K562 (cell line): ENCODE measurements around the gene RGS19. TPM values are rescaled to one million over a fixed set of nuclear protein-coding genes. Genes with fewer than 3 reads are reported as not detected.

Source experiments
- ATAC-seq: fragments of 200-7000 bp; cut with Tn5 transposase; 3 replicates; pipeline ENCODE4 v1.9.1; 2020; ENCODE audit warnings: moderate library complexity
- BruUV-seq: library from RNA; stranded (reverse); fragments of 400-500 nt; replicated peaks from 2 replicates; lab custom pipeline; 2021; lab: Mats Ljungman, UMichigan
- CTCF ChIA-PET: fragments of 300-600 bp; formaldehyde crosslinking; extraction: SDS; loops from one replicate; lab custom pipeline; 2021; ENCODE audit warnings: low intra/inter-chr PET ratio; lab: Yijun Ruan, JAX
- POLR2A ChIA-PET: fragments of 300-600, 350-650 bp; sonication (Branson Sonifier 250); formaldehyde crosslinking; extraction: SDS; loops from one replicate; lab custom pipeline; 2021; ENCODE audit warnings: antibody characterized with exemption, inconsistent platforms; lab: Yijun Ruan, JAX
- DNase-seq, 4 experiments: peaks; one replicate each; pipeline versions ENCODE4 v3.0.0 to v3.0.0-alpha.2; 2011 to 2018; ENCODE audit warnings: low spot score in 3 of 4, mixed read lengths in 3 of 4; ENCODE audit errors: extremely low read depth in 1 of 4
- FAIRE-seq: peaks from 2 replicates; lab custom pipeline; 2011; peaks lifted over from hg19 to GRCh38; lab: Jason Lieb, UNC
- H2AFZ ChIP-seq: 2 replicates; pipeline ENCODE4 v1.6.0; 2011; ENCODE audit warnings: low read depth, low read length, control low read depth, inconsistent platforms
- H3K27ac ChIP-seq: fragments of 200-600 bp; 3 replicates; pipeline ENCODE4 v1.8.0; 2011; ENCODE audit warnings: low read depth, mild to moderate bottlenecking, control low read depth, inconsistent platforms, low read length, moderate library complexity, mixed read lengths; ENCODE audit errors: extremely low read depth
- H3K27me3 ChIP-seq, 2 experiments: fragments of 300-600 bp in 1 of 2; 2 replicates in 1 of 2; 3 replicates in 1 of 2; pipeline versions ENCODE4 v1.6.0 to v1.8.0; 2011; ENCODE audit warnings: inconsistent platforms in 2 of 2, low read length in 2 of 2, mild to moderate bottlenecking in 1 of 2, mixed read lengths in 1 of 2, moderate library complexity in 1 of 2; ENCODE audit not compliant: control insufficient read depth in 2 of 2, insufficient read depth in 2 of 2
- H3K36me3 ChIP-seq: fragments of 300-600 bp; 3 replicates; pipeline ENCODE4 v1.8.0; 2011; ENCODE audit warnings: mild to moderate bottlenecking, low read length, inconsistent platforms; ENCODE audit not compliant: control insufficient read depth, insufficient read depth
- H3K4me1 ChIP-seq, 2 experiments: fragments of 200-600 bp in 1 of 2; replicated peaks in 1 of 2; 2 replicates in 1 of 2; 3 replicates in 1 of 2; pipeline versions ENCODE4 v1.5.1 to v1.8.0; 2011; ENCODE audit warnings: inconsistent platforms in 2 of 2, low read length in 2 of 2, mild to moderate bottlenecking in 1 of 2, mixed read lengths in 1 of 2, moderate library complexity in 1 of 2; ENCODE audit not compliant: control insufficient read depth in 2 of 2, insufficient read depth in 2 of 2
- H3K4me2 ChIP-seq: 2 replicates; pipeline ENCODE4 v1.6.1; 2011; ENCODE audit warnings: low read length, control low read depth, inconsistent platforms, mixed read lengths; ENCODE audit not compliant: insufficient read depth
- H3K4me3 ChIP-seq: fragments of 200-600 bp; sonication (generic), shearing (Covaris generic); 2 replicates; pipeline ENCODE4 v1.5.1; 2016; ENCODE audit warnings: control low read depth, inconsistent platforms
- H3K79me2 ChIP-seq: fragments of 200-600 bp; 3 replicates; pipeline ENCODE4 v1.8.0; 2011; ENCODE audit warnings: low read length, inconsistent platforms; ENCODE audit not compliant: control insufficient read depth, insufficient read depth
- H3K9ac ChIP-seq, 2 experiments: 2 replicates each; pipeline versions ENCODE4 v1.6.0 to v1.6.1; 2011; ENCODE audit warnings: low read depth in 2 of 2, low read length in 2 of 2, control low read depth in 1 of 2, inconsistent platforms in 1 of 2, mild to moderate bottlenecking in 1 of 2, mixed read lengths in 1 of 2; ENCODE audit not compliant: insufficient read depth in 1 of 2
- H3K9me1 ChIP-seq: one replicate; pipeline ENCODE4 v1.6.0; 2011; ENCODE audit warnings: inconsistent platforms, mild to moderate bottlenecking, low read length, moderate library complexity; ENCODE audit not compliant: control insufficient read depth, insufficient read depth
- H3K9me3 ChIP-seq: replicated peaks from 2 replicates; pipeline ENCODE4 v1.5.1; 2011; ENCODE audit warnings: low read depth, low read length, inconsistent platforms; ENCODE audit not compliant: control insufficient read depth, insufficient read depth
- H4K20me1 ChIP-seq: replicated peaks from 2 replicates; pipeline ENCODE4 v1.6.1; 2011; ENCODE audit warnings: low read length, inconsistent platforms, mixed read lengths; ENCODE audit not compliant: control insufficient read depth, insufficient read depth
- ETV5 ChIP-seq: sonication (generic); formaldehyde crosslinking; IDR thresholded peaks from 2 replicates; pipeline ENCODE4 v1.4.0; 2020; ENCODE audit warnings: low read depth, mild to moderate bottlenecking, missing genetic modification reagents
- NR2C2 ChIP-seq, 2 experiments: fragments of 200-800 bp in 1 of 2; sonication (Bioruptor generic) in 1 of 2; sonication (generic) in 1 of 2; formaldehyde crosslinking in 1 of 2; IDR thresholded peaks; 2 replicates each; pipeline versions ENCODE4 v1.6.1 to v1.8.0; 2016 to 2022; ENCODE audit warnings: mild to moderate bottlenecking in 1 of 2, missing compliant biosample characterization in 1 of 2, missing genetic modification characterization in 1 of 2, missing genetic modification reagents in 1 of 2
- PHF20 ChIP-seq: fragments of 450-650 bp; IDR thresholded peaks from 2 replicates; pipeline ENCODE4 v1.6.1; 2018; ENCODE audit not compliant: partially characterized antibody
- RNF2 ChIP-seq: sonication (generic); IDR thresholded peaks from 2 replicates; pipeline ENCODE4 v1.6.1; 2016
- SMC3 ChIP-seq: conservative IDR thresholded peaks from 2 replicates; pipeline ENCODE4 v1.6.1; 2011; ENCODE audit warnings: low read depth, low read length, improper control_type of control experiment; ENCODE audit not compliant: insufficient read depth
- SNIP1 ChIP-seq: fragments of 450-650 bp; IDR thresholded peaks from 2 replicates; pipeline ENCODE4 v1.7.1; 2017; ENCODE audit warnings: low read depth, mild to moderate bottlenecking
- ZFX ChIP-seq: sonication (generic); formaldehyde crosslinking; IDR thresholded peaks from 2 replicates; pipeline ENCODE4 v1.8.0; 2022; ENCODE audit warnings: mild to moderate bottlenecking, missing genetic modification reagents, moderate library complexity
- ZNF165 ChIP-seq: fragments of 250-450 bp; sonication (Bioruptor Pico); IDR thresholded peaks from 2 replicates; pipeline ENCODE4 v1.4.0; 2020; ENCODE audit warnings: borderline replicate concordance
- WGBS: fragments of 100-300 bp; shearing (Covaris generic); methylation state at CpG from one replicate; pipeline ENCODE4 v1.1.6; 2016; ENCODE audit warnings: low coverage, mixed read lengths; ENCODE audit not compliant: insufficient coverage; ENCODE audit errors: missing lambda C conversion rate; 5-methylcytosine and 5-hydroxymethylcytosine counted together
- in situ Hi-C: fragments of 300-500 bp; cut with MboI; formaldehyde crosslinking; loops from 4 replicates; pipeline ENCODE4 v1.15.0; 2018; ENCODE audit warnings: inconsistent platforms, mixed read lengths
- intact Hi-C: fragments of 100-400 bp; cut with micrococcal nuclease; formaldehyde crosslinking; loops from 2 replicates; pipeline ENCODE4 v1.14.2; 2022
- polyA plus RNA-seq, 8 experiments: library from polyadenylated mRNA; depleted of rRNA in 4 of 8; stranded (reverse) in 5 of 8; unstranded in 3 of 8; fragments of >200 nt; fragmentation: Nextera tagmentation in 2 of 8; fragmentation: Illumina TruSeq in 1 of 8; extraction: Ambion mirVana in 2 of 8; extraction: Trizol in 1 of 8; gene quantifications; 2 replicates each; pipeline versions ENCODE4 v1.2.1 to v1.2.3, GENCODE V29; 2011 to 2014; ENCODE audit warnings: inconsistent platforms in 1 of 8, missing spikeins in 1 of 8
- total RNA-seq, 7 experiments: library from RNA; depleted of rRNA in 6 of 7; stranded (reverse); fragments of >200 nt in 6 of 7; fragmentation: Illumina TruSeq in 2 of 7; extraction: Trizol in 2 of 7; gene quantifications; 2 replicates each; pipeline versions ENCODE4 v1.2.1 to v1.2.3, GENCODE V29; 2011 to 2021; ENCODE audit warnings: low replicate concordance in 1 of 7
- TF ChIP-seq, protein P1 (sequence below): fragments of 450-650 bp; IDR thresholded peaks from 2 replicates; pipeline ENCODE4 v1.6.1; 2016; ENCODE audit warnings: low read depth, mild to moderate bottlenecking, moderate library complexity

The RGS19 gene
- total and polyA plus RNA-seq, 9 of the 15 experiments (the other 6 are each of a cell fraction or from before 2014, with no cell fraction given) = 0.41 to 23.7 (median 14.6) TPM

DNA sequence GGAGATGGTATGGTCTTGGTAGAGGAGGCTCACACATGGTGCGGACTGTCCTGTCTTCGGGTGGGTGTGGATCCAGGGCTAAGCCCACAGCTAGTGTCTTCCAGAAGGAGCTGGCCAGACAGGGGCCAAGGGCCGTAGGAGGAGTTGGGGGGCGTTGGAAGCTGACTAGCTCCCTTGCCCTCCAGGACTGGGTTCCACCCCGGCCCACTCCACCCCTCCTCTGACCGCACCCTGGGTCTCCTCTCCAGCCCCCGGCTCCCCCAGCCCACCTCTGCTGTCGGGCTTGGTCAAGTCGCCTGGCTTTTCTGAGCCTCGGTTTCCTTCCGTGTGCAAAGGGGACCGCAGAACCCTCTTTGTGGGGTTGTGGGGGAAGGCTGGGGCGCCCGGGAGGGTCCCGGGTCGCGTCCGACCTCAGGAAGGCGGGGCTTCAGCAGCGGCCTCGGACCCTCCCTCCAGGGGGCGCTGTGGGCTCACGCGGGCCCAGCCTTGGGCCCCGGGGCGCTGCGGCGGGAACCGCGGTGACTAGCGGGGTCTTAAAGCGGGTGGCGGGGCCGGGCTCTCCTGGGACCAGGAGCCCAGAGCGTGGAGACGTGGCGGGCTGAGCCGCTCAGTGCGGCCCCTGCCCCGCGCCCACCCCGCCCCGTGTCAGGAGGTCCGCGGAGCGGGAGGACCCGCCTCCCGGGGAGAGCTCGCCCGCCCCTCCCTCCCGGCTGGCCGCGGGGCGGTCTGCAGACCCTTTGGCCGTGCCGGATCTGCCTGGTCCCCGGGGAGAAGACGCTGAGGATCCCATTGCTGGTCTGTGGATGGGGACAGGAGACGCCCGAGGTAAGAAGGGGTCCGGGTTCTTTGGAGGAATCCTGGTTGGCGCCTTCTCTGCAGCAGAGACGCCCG is 22.7 kb upstream of the RGS19 start (continued):
- TF ChIP-seq ZFX (CRISPR knock-in tag) = peak; percentile 29; the same call in 1 of the 2 replicates
- no peak for TF ChIP-seq SNIP1
- peak; percentile 54 for TF ChIP-seq SMC3
- no peak for TF ChIP-seq RNF2

DNA sequence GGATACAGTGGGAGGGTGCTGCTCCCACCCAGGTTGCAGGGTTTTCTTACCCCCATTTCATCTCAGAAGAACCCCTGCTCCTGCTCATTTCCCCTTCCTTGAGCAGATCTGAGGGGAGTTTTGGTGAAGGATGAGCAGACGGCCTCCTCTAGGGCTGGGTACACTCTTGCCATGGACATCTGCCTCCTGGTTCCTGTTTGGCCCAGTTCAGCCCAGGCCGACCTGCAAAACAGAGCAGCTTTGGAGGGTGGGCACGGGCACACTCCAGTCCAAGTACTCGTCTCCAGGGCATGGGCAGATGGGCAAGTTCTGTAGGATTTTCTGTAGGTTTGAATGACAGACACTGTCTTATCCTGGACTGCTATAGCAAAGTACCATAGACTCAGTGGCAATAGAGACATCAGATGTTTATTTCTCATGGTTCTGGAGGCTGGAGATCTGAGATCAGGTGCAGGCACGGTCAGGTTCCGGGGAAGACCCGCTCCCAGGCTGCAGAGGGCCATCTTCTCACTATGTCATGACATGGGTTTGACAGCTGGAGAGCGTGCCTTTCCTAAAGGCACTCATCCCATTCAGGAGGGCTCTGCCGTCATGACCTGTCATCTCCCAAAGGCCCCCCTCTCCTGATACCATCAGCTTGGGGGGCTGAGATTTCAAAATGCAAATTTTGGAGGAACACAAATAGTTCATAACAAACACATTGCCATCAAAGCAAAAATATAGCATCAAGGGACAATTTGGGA is 21.8 kb upstream of the RGS19 start:
- Histone ChIP-seq H3K36me3 (no peaks in the 10 kb centered on the region), H3K27ac (no peak overlapping the region), H3K79me2 (no peaks in the 10 kb centered on the region), H3K9ac (no peak overlapping the region)
- ATAC-seq = no peak
- intact Hi-C loops (no loop called here), in situ Hi-C loops (no loop called here)
- FAIRE-seq = no peak
- DNase-seq = no peak
- TF ChIP-seq ETV5 (no peak), NR2C2 (CRISPR knock-in tag; IDR thresholded peaks at IDR 0.05) (no peak), NR2C2 (tag; IDR thresholded peaks at IDR 0.05) (no peak), PHF20 (no peak), ZNF165 (CRISPR knock-in tag) (no peak)
- TF ChIP-seq, protein P1, sequence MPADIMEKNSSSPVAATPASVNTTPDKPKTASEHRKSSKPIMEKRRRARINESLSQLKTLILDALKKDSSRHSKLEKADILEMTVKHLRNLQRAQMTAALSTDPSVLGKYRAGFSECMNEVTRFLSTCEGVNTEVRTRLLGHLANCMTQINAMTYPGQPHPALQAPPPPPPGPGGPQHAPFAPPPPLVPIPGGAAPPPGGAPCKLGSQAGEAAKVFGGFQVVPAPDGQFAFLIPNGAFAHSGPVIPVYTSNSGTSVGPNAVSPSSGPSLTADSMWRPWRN = no peak
- TF ChIP-seq, all 486 proteins: peak for 0
- ChIA-PET POLR2A (interaction anchor here (0.5 to 1.3 kb wide), 3 partner anchors 9 to 14 kb away, joined by 3 to 4 read pairs (median 3); no protein-coding TSS in a partner anchor), CTCF (interaction anchor here (1.3 kb wide), 1 partner anchor 20 kb away, joined by 5 read pairs; no protein-coding TSS in a partner anchor)
- Histone ChIP-seq H3K27me3 (peaks cover 42 to 76% of the 10 kb centered on the region in 2 experiments), H2AFZ (no peak overlapping the region), H3K9me3 (no peaks in the 10 kb centered on the region), H3K4me2 (no peak overlapping the region), H3K9me1 (no peaks in the 10 kb centered on the region), H3K4me3 (no peak overlapping the region), H3K4me1 (peaks cover 0 to 34% of the 10 kb centered on the region in 2 experiments; a peak in 3 of 5 replicates), H4K20me1 (peaks cover 12% of the 10 kb centered on the region; the same call in 1 of the 2 replicates)
- 0% methylated on average over 9 of the region's 9 CpGs for WGBS
- no TSS peak for BruUV-seq
